Activated gamma-delta T cell treated with anti-CD3 and anti-CD28 coated beads, Interleukin-2, amount 50 U/mL, for 16 hours (primary cell): ENCODE data around the gene HOMER2.
"Not testable (repeated sequence)": the region's sequence is repeated elsewhere in the genome, so short reads cannot be mapped to it uniquely, and the experiment has no call there.

Experiments
- DNase-seq: peaks from one replicate; pipeline ENCODE4 v3.0.0-alpha.2; 2020; ENCODE audit warnings: low read depth

Gene HOMER2

DNA sequence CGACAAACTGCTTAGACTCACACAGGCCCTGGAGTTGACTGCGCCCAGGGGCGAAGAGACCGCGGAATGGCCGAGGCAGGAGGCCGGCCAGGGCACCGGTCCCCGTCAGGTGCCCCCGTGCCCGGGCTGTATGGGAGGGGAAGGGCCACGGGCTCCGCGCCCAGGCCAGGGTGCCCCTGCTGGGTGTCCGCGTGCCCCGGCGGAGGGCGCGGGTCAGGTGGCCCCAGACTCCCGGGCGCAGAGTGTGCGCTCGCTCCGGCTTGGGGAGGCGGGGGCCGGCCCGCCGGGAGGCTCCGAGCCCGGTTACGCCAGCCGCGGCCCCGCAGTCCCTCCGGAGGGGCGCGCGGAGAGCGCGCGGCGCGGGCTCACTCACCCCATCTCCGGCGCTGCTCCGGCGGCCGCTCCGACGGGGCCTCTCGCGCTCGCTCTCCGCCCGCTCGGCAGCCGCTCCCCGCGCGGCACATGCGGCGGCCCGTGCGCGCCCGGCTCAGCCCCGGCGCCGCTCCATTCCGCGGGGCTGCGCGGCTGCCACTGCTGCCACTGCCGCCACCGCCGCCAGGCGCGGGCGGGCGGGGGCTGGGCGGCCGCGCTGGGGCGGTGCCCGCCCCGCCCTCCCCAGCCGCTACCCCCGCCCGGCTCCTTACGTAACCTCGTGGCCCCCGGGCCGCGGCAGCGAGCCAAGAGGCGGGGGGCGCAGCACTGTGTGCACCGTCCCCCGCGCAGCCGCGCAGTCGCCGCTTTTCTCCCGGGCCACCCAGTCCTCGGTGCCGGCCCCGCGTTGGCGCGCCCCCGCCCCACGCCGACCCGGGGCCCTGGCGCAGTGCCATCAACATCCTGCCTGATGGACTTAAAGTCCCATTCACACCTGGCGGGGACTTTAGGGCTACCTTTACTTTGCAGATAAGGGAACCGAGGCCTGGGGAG is at the start of gene HOMER2:
TSS of gene HOMER2 (minus strand) at position 563 of the 924 bp plus-strand sequence. CDS start at position 378, 185 bp downstream.
- DNase-seq = no peak

DNA sequence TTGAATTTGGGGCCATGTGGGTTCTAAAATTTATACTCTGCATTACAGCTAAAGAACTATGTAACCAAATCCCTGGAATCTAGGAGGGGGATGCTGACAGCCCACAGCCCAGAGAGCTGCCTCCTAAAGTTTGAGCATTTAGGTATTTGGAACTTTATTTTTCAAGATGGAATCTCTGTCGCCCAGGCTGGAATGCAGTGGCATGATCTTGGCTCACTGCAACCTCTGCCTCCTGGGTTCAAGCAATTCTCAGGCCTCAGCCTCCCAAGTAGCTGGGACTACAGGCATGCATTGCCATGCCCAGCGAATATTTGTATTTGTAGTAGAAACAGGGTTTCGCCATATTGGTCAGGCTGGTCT is 48.1 kb upstream of the HOMER2 start:
- not testable (repeated sequence) for DNase-seq

DNA sequence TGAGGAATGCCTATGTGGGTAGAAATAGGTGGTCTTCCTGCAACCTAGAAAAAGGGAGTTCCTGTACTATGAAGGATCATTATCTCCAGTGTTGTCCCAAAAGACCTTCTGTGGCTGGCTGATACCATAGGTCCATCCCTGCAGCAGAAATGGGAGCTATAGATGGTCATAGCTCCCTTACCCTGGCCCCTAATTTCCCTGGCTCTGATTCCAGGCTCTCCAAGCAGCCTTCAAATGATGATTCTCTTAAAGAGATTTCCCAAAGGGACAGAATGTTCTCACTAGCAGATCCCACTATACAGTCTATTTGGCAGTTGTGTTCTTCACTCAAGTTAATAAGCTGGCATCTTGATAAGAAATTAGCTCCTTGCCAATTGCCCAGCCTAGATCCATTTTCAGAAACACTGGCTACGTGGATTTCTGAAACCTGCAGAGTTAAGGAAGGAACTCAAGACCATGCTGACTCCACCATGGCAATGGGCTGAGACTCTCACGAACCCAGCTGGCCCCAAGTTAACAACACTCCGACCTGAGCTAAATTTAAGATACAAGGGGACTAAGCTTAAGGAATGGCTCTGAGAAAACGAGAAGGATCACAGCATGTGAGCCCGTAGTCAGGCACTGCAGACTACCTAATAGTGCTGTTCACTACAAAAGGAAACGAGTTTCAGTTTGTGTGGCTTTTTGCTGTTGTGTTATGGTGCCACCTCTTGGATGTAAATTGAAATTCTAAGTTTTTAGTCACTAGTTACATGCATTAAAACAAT is 47.6 kb upstream of the HOMER2 start:
- no peak for DNase-seq

DNA sequence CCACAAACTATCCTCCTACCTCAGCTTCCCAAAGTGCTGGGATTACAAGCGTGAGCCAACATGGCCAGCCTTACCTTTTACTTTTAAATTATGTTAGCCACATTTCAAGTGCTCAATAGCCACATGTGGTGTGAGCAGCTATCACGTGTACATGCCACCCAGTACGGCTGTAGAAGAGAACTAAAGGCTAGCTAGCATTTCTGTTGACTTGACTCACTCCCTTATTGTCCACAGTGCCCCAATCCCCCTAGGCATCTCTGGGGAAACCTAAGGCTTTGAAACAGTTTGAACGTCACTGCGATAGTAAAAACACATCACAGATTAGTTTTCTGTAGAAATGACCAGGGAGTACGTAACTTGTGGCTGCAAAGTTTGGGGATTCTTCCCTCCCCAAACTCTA is 46.9 kb upstream of the HOMER2 start:
- DNase-seq = no peak

DNA sequence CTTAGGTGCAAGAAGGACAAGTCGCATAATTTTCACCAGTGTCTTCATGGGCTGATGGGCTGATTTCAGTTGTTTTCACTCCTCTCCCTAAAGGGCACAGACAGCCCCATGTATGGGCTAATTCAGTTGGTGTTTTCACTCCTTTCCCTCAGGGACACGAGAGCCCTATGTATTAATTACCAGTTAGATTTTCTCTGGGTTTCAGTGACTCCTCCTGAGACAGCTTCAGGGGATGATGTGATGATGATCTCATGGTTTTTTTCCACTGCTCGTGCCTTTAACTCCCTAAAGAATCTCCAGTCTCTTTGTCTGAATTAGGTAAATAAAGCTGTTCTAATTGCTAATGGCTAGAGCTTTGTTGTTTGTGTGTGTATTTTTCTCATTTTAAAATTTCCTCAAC is 43.4 kb upstream of the HOMER2 start:
- no peak for DNase-seq

DNA sequence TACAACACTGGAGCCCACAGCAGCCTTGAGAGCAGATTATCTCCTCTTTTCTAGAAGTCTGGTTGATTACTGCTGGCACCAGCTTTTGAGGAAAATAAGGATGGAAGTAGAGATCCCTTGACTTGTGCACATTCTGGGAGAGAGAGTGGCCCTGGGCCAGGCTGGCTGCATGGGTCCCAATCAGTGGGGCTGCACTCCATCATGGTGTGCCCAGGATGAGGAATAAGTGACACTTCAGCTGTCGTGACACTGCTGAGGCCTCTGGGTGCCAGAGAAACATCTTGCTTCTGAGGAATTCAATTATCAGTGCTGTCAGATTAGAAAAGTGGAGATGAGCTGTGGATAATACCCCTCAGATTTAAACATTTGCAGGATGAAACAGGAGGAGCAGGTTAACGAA is 42.6 kb upstream of the HOMER2 start:
- no peak for DNase-seq

DNA sequence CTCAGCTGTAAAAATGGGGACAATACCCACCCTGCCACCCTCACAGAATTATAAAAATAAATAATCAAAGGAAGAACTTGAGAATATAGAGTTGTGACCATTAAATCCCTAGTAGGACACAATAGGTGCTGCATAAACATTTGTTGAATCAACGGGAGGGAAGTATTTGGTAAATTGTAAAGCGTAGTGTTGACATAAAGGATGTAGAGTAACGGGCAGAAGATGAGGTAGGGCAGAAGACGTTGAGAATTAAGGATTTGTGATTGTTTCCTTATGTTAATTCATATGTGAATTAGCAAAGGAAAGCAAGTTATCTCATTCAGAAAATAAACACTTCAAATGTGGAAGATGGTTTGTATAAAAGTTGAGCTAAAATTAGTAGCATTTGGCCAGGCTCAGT is 40.6 kb upstream of the HOMER2 start:
- no peak for DNase-seq

DNA sequence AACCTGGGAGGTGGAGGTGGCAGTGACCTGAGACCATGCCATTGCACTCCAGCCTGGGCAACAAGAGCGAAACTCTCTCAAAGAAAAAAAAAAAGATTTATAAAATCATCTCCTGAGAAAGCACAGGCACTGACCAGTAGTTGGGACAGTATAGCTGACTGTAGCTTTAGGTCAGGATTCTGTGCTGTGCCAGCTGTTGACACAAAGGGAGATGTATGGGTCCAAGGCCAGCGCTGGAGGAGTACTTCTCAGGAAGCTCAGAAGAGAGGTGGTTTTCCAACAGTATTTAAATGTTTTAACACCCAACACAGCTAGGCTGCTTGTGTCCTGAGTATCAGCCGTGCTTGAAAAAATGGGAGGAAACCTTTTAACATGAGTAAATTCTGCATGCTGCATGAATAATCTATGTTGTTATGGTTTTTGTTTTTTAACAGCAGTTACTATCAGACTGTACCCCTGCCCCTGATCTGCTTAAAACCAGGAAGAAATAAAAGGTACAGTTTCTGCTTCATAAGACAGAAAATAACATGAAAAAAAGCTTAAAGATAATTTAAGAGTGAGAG is 40.0 kb upstream of the HOMER2 start:
- DNase-seq = no peak

DNA sequence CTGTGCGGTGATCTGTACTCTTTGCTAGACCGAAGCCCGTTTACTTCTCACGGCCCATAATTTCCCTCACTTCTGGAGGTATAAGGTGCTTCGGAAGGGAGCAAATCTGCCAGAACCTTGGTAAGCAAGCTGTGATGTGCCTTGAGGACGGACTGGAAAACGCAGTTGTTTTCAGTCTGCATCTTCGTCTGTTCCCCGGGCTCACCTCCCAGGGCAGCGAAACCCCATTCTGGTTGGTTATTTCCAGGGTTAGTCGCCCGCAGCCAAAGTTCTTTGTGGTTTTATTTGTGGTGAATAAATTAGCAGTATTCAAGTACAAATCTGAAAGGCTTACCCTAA is 33.9 kb upstream of the HOMER2 start:
- no peak for DNase-seq

DNA sequence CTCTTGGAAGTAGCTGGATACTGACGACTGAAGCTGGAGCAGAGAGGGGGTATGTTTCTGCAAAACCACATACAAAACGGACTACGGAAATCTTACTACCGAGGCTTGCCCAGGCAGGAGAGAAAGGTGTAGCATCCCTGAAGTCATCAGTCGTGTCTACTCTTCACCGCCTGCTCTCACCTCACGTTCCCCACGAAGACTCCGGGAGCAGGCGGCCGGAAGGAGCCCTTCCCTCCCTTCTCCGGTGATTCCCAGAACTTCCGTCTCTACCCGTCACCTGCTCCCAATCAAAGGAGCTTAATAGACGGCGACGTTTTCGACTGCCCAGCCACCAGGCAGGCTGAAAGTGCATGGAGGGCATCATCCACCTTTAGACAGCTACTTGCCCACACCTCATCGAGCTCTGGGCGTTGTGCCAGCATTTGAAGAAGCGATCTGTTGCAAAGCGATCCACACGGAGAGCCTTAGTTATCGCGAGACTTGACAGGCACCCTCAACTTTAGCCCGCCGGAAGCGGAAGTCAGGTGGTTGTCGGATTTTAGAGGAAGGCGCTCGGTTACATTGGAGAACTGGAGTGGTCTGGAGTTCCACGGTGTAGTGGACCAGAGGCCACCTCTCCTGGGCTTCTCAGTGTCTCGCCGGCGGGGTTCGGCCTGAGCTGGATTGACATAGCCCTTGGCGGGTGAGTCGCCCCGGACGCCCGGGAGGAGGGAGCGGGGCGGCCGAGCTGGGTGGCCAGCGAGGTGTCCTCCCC is 33.3 kb upstream of the HOMER2 start, which contains the start of gene RAMAC:
TSS of gene RAMAC (plus strand) at position 523 of the 754 bp plus-strand sequence. CDS start 2,809 bp downstream, outside the sequence.
- peak; percentile 90 for DNase-seq

DNA sequence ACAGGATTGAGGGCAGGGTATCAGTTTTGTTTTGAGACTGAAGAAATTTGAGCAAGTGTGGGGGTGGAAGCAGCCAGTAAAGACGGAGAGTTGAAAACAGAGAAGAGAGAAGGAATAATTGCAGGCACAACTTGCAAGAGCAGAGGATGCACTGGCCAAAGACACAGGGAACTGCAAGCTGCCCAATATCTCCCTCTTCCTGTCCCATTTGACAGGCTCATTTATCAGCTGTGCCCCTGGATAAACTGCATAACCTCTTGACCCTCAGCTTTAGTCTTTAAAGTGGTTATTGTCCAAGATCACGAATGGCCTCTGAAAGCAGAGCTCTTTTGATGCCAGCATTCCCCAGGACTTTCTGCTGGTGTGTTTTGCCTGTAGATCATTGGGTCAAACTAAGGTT is 28.5 kb upstream of the HOMER2 start:
- no peak for DNase-seq

DNA sequence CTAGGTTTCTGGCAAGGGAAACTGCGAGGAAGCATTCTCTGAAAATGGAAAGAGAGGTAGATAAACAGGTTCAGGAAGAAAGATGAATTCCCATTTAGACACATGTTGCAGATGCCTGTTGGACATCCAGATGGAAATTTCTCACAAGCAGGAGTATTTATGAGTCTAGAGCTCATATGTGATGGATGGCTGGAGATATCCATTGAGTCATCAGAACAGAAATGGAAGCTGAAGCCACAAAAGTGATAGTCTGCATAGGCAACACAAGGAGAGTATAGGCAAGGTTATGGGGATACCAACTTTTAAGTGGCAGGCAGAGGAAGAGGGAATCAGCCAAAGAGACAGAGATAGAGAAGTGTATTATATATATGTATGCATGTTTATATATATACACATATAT is 27.2 kb upstream of the HOMER2 start:
- no peak for DNase-seq

DNA sequence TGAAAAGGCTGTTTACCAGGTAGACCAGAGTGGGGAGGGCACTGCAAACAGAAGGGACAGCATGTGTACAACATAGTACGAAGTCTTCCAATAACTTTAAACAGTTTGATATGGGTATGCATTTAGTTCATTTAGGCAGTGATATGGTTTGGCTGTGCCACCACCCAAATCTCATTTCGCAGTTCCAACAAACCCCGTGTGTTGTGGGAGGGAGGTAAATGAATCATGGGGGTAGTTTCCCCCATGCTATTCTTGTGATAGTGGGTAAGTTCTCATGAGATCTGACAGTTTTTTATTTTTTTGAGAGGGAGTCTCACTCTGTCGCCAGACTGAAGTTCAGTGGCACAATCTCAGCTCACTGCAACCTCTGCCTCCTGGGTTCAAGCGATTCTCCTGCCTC is 25.9 kb upstream of the HOMER2 start:
- DNase-seq = no peak

DNA sequence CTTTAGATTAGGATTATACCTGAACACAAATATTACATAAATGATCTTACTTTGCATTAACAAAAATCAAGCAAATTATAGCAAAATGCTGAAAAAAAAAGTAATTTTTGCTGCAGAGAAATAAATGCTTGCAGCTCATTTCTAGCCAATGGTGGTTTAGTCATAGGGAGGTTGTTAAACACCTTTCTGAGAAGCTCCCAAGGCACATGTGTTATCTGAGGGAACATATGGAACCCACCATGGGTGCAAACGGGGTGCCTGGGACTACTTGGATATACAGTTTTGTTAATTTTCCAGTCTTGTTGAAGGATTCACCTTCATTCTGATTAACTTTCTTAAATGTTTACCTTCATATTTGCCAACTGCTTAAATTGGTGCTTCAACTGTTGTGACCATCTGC is 24.6 kb upstream of the HOMER2 start:
- no peak for DNase-seq

DNA sequence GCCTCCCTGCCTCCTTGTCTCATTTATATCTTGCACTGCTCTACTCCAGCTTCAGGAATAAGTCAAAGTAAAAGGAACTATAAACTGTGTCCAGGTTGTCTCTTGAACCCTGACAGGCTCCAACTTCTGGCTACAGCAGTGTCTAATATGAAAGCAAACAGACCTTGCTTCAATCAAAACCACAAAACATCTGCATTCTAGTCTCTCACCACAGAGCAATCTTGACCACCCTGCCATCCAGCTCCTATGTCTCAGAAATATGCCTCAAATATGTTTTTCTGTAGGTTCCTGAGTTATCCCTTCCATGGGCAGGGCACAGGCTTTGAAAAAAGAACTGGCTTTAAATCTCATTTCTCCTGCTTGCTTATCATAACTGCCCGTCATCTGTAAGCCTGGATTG is 20.5 kb upstream of the HOMER2 start:
- no peak for DNase-seq

DNA sequence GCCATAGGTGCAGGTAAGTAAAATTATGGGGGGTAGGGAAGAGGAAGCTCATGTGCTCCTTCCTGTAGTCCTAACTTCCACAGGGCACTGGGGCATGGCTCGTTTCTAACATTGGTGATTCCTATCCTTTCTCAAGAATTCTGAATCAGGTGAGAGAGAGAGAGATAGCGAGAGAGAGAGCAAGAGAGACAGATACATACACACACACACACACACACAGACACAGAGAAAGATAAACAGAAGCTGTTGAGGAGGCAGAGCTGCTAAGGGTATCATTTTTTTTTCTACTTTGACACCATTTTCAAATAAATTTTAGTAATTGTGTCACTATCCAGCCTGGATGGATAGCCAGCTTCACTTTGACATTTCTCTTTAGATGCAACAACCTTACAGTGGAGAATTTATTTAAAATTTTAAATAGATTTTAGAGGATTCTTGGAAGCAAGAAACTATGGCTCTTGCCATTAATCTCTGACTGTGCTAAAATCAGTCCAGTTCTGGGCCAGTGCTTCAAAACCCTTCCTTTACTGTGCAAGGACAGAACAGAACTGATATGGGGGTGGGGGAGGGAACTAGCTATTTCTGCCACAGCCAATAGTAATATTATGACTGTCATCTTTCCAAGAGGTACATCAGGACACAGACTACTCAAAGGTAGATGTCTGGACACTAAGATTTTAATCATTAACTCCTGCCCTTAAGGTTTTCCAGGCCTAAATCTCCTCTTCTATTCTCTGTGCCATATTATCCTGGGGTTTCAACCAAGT is 18.9 kb upstream of the HOMER2 start:
- no peak for DNase-seq

DNA sequence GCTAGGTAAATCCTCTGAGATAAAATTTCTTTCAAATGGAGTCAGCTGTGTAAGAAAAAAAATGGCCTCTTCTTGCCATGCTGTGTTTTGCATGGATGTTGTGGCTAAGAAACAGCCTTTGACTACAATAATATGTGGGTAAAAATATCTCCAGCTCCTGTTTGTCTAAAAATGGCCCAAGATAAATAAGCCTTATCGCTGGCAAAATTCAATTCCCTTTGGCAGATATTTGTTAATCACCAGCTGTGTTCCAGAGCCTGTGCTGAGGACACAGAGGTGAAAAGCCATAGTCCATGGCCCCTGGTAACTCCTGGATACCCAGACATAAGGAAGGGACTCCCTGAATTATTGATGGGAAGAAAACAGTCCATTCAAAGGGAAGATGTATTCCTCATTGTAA is 18.2 kb upstream of the HOMER2 start:
- DNase-seq = no peak

DNA sequence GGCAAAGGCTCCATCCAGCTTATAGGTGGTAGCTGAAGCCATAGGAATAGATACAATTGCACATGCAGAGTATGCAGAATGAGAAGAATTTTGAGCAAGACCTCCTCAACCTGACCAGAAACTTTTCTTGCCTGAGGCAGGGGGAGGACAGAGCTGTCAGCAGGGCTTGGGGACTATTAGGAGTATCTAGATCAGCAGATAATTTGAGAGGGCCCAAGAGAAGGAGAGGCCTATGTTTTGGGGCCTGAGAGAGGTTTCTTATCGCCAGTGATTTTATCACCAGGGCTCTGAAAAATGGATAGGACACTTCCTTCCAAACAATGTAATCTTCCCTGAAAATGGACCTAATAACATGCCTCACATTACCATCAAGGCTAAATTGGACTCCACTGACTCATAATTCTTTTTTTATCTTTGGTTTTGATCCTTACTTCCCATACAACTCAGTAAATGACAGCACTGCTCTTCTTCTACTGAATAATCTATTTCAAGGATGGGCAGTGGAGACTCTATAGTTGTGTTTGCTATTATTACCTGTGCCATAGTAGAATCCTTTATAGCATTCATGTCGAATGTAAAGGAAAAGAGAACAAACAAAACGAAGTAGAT is 17.7 kb upstream of the HOMER2 start:
- DNase-seq = no peak

DNA sequence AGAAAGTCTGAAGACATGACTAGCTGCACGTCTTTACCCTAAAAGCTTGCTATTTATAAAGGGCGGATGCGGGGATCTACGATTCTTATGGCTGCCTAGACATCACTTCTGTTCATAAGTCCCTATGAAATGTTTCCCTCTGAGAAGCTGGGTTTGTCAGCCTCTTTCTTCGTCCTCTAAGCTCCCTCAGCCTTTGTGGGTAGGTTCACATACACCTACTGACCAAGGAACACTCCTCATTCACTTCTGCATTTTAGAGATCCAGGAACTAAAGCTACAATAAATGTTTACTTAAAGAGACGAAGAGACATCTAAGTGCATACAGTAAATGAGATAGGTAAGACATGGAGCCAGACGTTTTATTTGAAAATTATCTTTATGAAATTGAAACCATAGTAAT is 16.8 kb upstream of the HOMER2 start:
- DNase-seq = no peak

DNA sequence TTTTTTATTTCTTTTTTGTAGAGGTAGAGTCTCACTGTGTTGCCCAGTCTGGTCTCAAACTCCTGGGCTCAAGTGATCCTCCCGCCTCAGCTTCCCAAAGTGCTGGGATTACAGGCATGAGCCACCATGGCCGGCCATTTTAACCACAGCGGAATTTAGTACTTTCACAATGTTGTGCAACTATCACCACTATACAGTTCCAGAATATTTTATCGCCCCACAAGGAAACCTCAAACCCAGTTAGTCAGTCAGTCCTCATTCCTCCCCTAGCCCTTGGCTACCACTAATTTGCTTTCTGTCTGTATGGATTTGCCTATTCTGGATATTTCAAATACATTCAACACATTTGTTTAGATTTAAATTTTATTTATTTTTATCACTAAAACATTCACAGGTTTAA is 15.5 kb upstream of the HOMER2 start:
- DNase-seq = no peak

DNA sequence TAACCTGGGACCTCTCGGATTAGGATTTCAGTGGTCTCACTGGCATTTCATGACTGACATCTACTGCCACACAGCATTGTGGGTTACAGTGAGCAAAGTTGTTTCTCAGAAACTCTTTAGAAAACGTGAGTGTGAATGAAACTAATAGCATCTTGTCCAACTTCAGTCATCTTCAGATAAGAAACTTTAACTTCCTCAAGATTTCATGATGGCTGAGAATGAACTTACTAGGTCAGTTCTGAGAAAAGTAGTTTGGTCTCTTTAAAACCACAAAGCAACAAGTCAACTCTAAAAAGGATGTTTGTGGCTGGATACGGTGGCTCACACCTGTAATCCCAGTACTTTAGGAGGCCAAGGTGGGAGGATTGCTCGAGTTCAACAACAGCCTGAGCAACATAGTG is 14.2 kb upstream of the HOMER2 start:
- no peak for DNase-seq
